IMR-90 (cell line): ENCODE measurements around the gene FOXP1. TPM values are rescaled to one million over a fixed set of nuclear protein-coding genes. Genes with fewer than 3 reads are reported as not detected.

Experiments
- ATAC-seq: fragments of 200-7000 bp; cut with Tn5 transposase; 2 replicates; pipeline ENCODE4 v1.9.1; 2020; ENCODE audit warnings: low read depth, mild to moderate bottlenecking, moderate library complexity
- BruUV-seq: library from RNA; stranded (reverse); fragments of 400-500 nt; replicated peaks from 2 replicates; lab custom pipeline; 2021; lab: Mats Ljungman, UMichigan
- CTCF ChIA-PET: fragments of 300-600 bp; formaldehyde crosslinking; extraction: SDS; loops from one replicate; lab custom pipeline; 2021; ENCODE audit warnings: antibody characterized with exemption; lab: Yijun Ruan, JAX
- POLR2A ChIA-PET: fragments of 300-600 bp; sonication (Branson Sonifier 250); formaldehyde crosslinking; loops from one replicate; lab custom pipeline; 2022; ENCODE audit warnings: antibody characterized with exemption; ENCODE audit not compliant: unreplicated experiment; lab: Charles Lee
- DNase-seq: peaks from one replicate; pipeline ENCODE4 v3.0.0; 2013
- H2AFZ ChIP-seq: replicated peaks from 2 replicates; pipeline ENCODE3; 2013; ENCODE audit warnings: low read length, mild to moderate bottlenecking; ENCODE audit not compliant: poor library complexity
- H2AK5ac ChIP-seq: 2 replicates; pipeline ENCODE4 v1.6.1; 2013; ENCODE audit warnings: low read depth, low read length, inconsistent platforms
- H2AK9ac ChIP-seq: replicated peaks from 2 replicates; pipeline ENCODE3; 2013; ENCODE audit warnings: mild to moderate bottlenecking, low read depth, low read length, moderate library complexity; ENCODE audit not compliant: poor library complexity
- H2BK120ac ChIP-seq: 2 replicates; pipeline ENCODE4 v1.6.1; 2013; ENCODE audit warnings: low read depth, low read length, inconsistent platforms
- H2BK15ac ChIP-seq: 3 replicates; pipeline ENCODE4 v1.6.1; 2013; ENCODE audit warnings: low read depth, low read length, inconsistent platforms
- H2BK20ac ChIP-seq: 2 replicates; pipeline ENCODE4 v1.6.1; 2013; ENCODE audit warnings: low read depth, mild to moderate bottlenecking, inconsistent platforms, low read length, moderate library complexity
- H2BK5ac ChIP-seq: 2 replicates; pipeline ENCODE4 v1.6.1; 2013; ENCODE audit warnings: mild to moderate bottlenecking, low read depth, low read length, inconsistent platforms; ENCODE audit not compliant: poor library complexity, severe bottlenecking
- H3K14ac ChIP-seq: replicated peaks from 2 replicates; pipeline ENCODE4 v1.6.1; 2013; ENCODE audit warnings: low read depth, low read length, inconsistent platforms
- H3K18ac ChIP-seq: 2 replicates; pipeline ENCODE4 v1.6.1; 2013; ENCODE audit warnings: low read depth, low read length, control low read depth
- H3K23ac ChIP-seq: 2 replicates; pipeline ENCODE4 v1.6.1; 2013; ENCODE audit warnings: low read depth, low read length, inconsistent platforms
- H3K27ac ChIP-seq: 2 replicates; pipeline ENCODE4 v1.5.1; 2013; ENCODE audit warnings: mild to moderate bottlenecking, control low read depth, low read length; ENCODE audit not compliant: insufficient read depth
- H3K27me3 ChIP-seq: 2 replicates; pipeline ENCODE4 v1.6.1; 2013; ENCODE audit warnings: low read length; ENCODE audit not compliant: control insufficient read depth, insufficient read depth
- H3K36me3 ChIP-seq: 2 replicates; pipeline ENCODE4 v1.6.1; 2013; ENCODE audit warnings: low read length, mixed read lengths; ENCODE audit not compliant: control insufficient read depth, insufficient read depth
- H3K4ac ChIP-seq: 2 replicates; pipeline ENCODE4 v1.6.1; 2013; ENCODE audit warnings: low read depth, low read length, inconsistent platforms
- H3K4me1 ChIP-seq: 2 replicates; pipeline ENCODE4 v1.6.1; 2013; ENCODE audit warnings: low read length, mixed read lengths; ENCODE audit not compliant: control insufficient read depth, insufficient read depth
- H3K4me2 ChIP-seq: 2 replicates; pipeline ENCODE4 v1.6.1; 2013; ENCODE audit warnings: low read depth, mild to moderate bottlenecking, control low read depth, low read length, moderate library complexity
- H3K4me3 ChIP-seq: 2 replicates; pipeline ENCODE4 v1.5.1; 2013; ENCODE audit warnings: low read depth, mild to moderate bottlenecking, control low read depth, low read length, moderate library complexity; ENCODE audit not compliant: insufficient read depth
- H3K56ac ChIP-seq: 2 replicates; pipeline ENCODE4 v1.6.1; 2013; ENCODE audit warnings: low read length, inconsistent platforms; ENCODE audit not compliant: insufficient read depth; ENCODE audit errors: extremely low read depth
- H3K79me1 ChIP-seq, 2 experiments: 2 replicates each; pipeline ENCODE4 v1.6.1; 2013; ENCODE audit warnings: low read length in 2 of 2, inconsistent platforms in 1 of 2, low read depth in 1 of 2
- H3K9ac ChIP-seq: 2 replicates; pipeline ENCODE4 v1.6.1; 2013; ENCODE audit warnings: low read depth, low read length, control low read depth
- H3K9me1 ChIP-seq: 2 replicates; pipeline ENCODE4 v1.6.1; 2013; ENCODE audit warnings: low read length, inconsistent platforms; ENCODE audit not compliant: insufficient read depth
- H3K9me3 ChIP-seq: 2 replicates; pipeline ENCODE4 v1.6.1; 2013; ENCODE audit warnings: low read length; ENCODE audit not compliant: control insufficient read depth, insufficient read depth
- H4K20me1 ChIP-seq: 2 replicates; pipeline ENCODE4 v1.6.1; 2013; ENCODE audit warnings: low read length, inconsistent platforms; ENCODE audit not compliant: insufficient read depth
- H4K5ac ChIP-seq: 2 replicates; pipeline ENCODE4 v1.6.1; 2013; ENCODE audit warnings: mild to moderate bottlenecking, low read depth, low read length, control low read depth
- H4K8ac ChIP-seq, 2 experiments: 2 replicates each; pipeline ENCODE4 v1.6.1; 2013; ENCODE audit warnings: low read depth in 2 of 2, low read length in 2 of 2, control low read depth in 1 of 2, inconsistent platforms in 1 of 2
- H4K91ac ChIP-seq: 2 replicates; pipeline ENCODE4 v1.6.1; 2013; ENCODE audit warnings: low read depth, low read length, inconsistent platforms; ENCODE audit not compliant: insufficient read depth
- CEBPB ChIP-seq: IDR thresholded peaks from 2 replicates; pipeline ENCODE4 v1.6.1; 2012; ENCODE audit warnings: low read depth, low read length, improper control_type of control experiment
- CTCF ChIP-seq: conservative IDR thresholded peaks from 2 replicates; pipeline ENCODE4 v1.5.1; 2012; ENCODE audit warnings: mild to moderate bottlenecking, low read depth, low read length, improper control_type of control experiment
- ELK1 ChIP-seq: fragments of 150-350 bp; IDR thresholded peaks from 2 replicates; pipeline ENCODE4 v1.6.1; 2016; ENCODE audit warnings: low read depth, mild to moderate bottlenecking, low read length, moderate library complexity, borderline replicate concordance
- FOS ChIP-seq: fragments of 150-350 bp; IDR thresholded peaks from 2 replicates; pipeline ENCODE4 v1.6.1; 2016; ENCODE audit warnings: low read depth, low read length
- MAZ ChIP-seq: IDR thresholded peaks from 2 replicates; pipeline ENCODE4 v1.6.1; 2012; ENCODE audit warnings: low read depth, mild to moderate bottlenecking, low read length, improper control_type of control experiment, moderate library complexity, borderline replicate concordance
- MXI1 ChIP-seq: IDR thresholded peaks from 2 replicates; pipeline ENCODE4 v1.6.1; 2012; ENCODE audit warnings: low read depth, mild to moderate bottlenecking, low read length, moderate library complexity, borderline replicate concordance
- NFE2L2 ChIP-seq: fragments of 150-350 bp; IDR thresholded peaks from 2 replicates; pipeline ENCODE4 v1.6.1; 2016; ENCODE audit warnings: low read depth, mild to moderate bottlenecking, low read length
- POLR2A ChIP-seq: IDR thresholded peaks from 2 replicates; pipeline ENCODE4 v1.6.1; 2012; ENCODE audit warnings: mild to moderate bottlenecking, low read depth, low read length
- RFX5 ChIP-seq: IDR thresholded peaks from 2 replicates; pipeline ENCODE4 v1.8.0; 2012; ENCODE audit warnings: low read depth, mild to moderate bottlenecking, low read length, moderate library complexity
- SMC3 ChIP-seq: fragments of 150-350 bp; IDR thresholded peaks from 2 replicates; pipeline ENCODE4 v1.6.1; 2016; ENCODE audit warnings: low read depth, mild to moderate bottlenecking, antibody characterized with exemption, low read length, moderate library complexity
- WGBS, 2 experiments: methylation state at CpG; one replicate each; pipeline versions ENCODE4 v1.1.5 to v1.1.7; 2013; ENCODE audit warnings: missing lambda C conversion rate in 2 of 2; ENCODE audit not compliant: insufficient read length in 1 of 2; ENCODE audit errors: extremely low coverage in 2 of 2; 5-methylcytosine and 5-hydroxymethylcytosine counted together
- dilution Hi-C: fragments of 300-500 bp; cut with HindIII; formaldehyde crosslinking; loops from one replicate; pipeline ENCODE4 v1.14.3; 2018; ENCODE audit warnings: low sequenced_read_pairs; ENCODE audit not compliant: unreplicated experiment
- in situ Hi-C: fragments of 300-500 bp; cut with MboI; formaldehyde crosslinking; loops from 3 replicates; pipeline ENCODE4 v1.14.3; 2019; ENCODE audit warnings: low sequenced_read_pairs, inconsistent platforms, mixed read lengths
- intact Hi-C: fragments of 100-400 bp; cut with micrococcal nuclease; formaldehyde crosslinking; loops from 2 replicates; pipeline ENCODE4 v1.10.0; 2022
- polyA plus RNA-seq, 3 experiments: library from polyadenylated mRNA; depleted of rRNA; stranded (reverse); fragments of >200 nt; gene quantifications; 2 replicates each; pipeline ENCODE4 v1.2.3, GENCODE V29; 2012; ENCODE audit warnings: low replicate concordance in 1 of 3
- total RNA-seq: library from RNA; depleted of rRNA; stranded (reverse); fragments of >200 nt; gene quantifications from 2 replicates; pipeline ENCODE4 v1.2.3, GENCODE V29; 2012

FOXP1 gene
- total and polyA plus RNA-seq, 2 of the 4 experiments (the other 2 are of a cell fraction): 37.0 to 132 TPM

GRCh38 chr3:71313844-71314243 lies 269.7 kb downstream of the FOXP1 start:
- H3K36me3 ChIP-seq: no peaks in the 10 kb centered on the region
- ChIA-PET CTCF (no interaction called here), POLR2A (no interaction called here)
- H4K20me1 ChIP-seq: no peaks in the 10 kb centered on the region
- 0 out of 2 replicates have a peak, but pooled peaks cover 9% of the 10 kb centered on the region for H3K9me1 ChIP-seq
- no peak overlapping the region for H2BK20ac ChIP-seq
- H3K56ac ChIP-seq: no peak overlapping the region
- H4K91ac ChIP-seq: no peak overlapping the region
- no CpG with 5 or more reads among the region's 2 CpGs for WGBS, 2 experiments
- dilution Hi-C loops (no loop called here), in situ Hi-C loops (loop anchor here (25.0 kb wide), 1 partner anchor 602 kb away; no protein-coding TSS in a partner anchor), intact Hi-C loops (no loop called here)
- H3K4me1 ChIP-seq: peaks cover 9% of the 10 kb centered on the region
- ATAC-seq (no peak), DNase-seq (no peak)
- no peak overlapping the region for H2AK5ac ChIP-seq
- H2AFZ ChIP-seq: no peak overlapping the region
- no peak overlapping the region for H3K9ac ChIP-seq
- no peak overlapping the region for H2AK9ac ChIP-seq
- H2BK15ac ChIP-seq: no peak overlapping the region
- BruUV-seq: no TSS peak
- H2BK120ac ChIP-seq: no peak overlapping the region
- no peak overlapping the region for H2BK5ac ChIP-seq
- no peak overlapping the region for H3K23ac ChIP-seq
- H3K27me3 ChIP-seq: no peaks in the 10 kb centered on the region
- H3K79me1 ChIP-seq: peaks cover 6 to 27% of the 10 kb centered on the region in 2 experiments
- H3K14ac ChIP-seq: no peak overlapping the region
- no peak overlapping the region for H3K4me3 ChIP-seq
- H3K4ac ChIP-seq: no peak overlapping the region
- H3K18ac ChIP-seq: no peak overlapping the region
- TF ChIP-seq MXI1 (no peak), POLR2A (no peak), CEBPB (no peak), FOS (no peak), CTCF (no peak), ELK1 (no peak), RFX5 (no peak), SMC3 (no peak), NFE2L2 (no peak), MAZ (no peak)
- H4K8ac ChIP-seq: no peak overlapping the region
- H3K9me3 ChIP-seq: no peaks in the 10 kb centered on the region
- no peak overlapping the region for H4K5ac ChIP-seq
- H3K27ac ChIP-seq: no peak overlapping the region
- no peak overlapping the region for H3K4me2 ChIP-seq
